K562 treated with DMSO at 1 percent for 48 hours (cell line): ENCODE measurements around the gene SPOCK1. TPM values are rescaled to one million over a fixed set of nuclear protein-coding genes. Genes with fewer than 3 reads are reported as not detected.

Experiments
- total RNA-seq: library from RNA; unstranded; fragments of 300-600 nt; gene quantifications from 2 replicates; pipeline ENCODE4 v1.2.3, GENCODE V29; 2022; ENCODE audit warnings: low replicate concordance; ENCODE audit errors: extremely low read depth

The SPOCK1 gene
- not detected in 2 replicates for total RNA-seq

GRCh38 chr5:137498736-137499505, at the start of gene SPOCK1:
SPOCK1 (minus strand) TSS chr5:137499326.

Other genes starting within 250 kb of the SPOCK1 start
- not detected in 2 replicates for gene KLHL3, start 236.8 kb upstream of the SPOCK1 start, total RNA-seq